Measurements from ENCODE around the gene MESP2.

DNA sequence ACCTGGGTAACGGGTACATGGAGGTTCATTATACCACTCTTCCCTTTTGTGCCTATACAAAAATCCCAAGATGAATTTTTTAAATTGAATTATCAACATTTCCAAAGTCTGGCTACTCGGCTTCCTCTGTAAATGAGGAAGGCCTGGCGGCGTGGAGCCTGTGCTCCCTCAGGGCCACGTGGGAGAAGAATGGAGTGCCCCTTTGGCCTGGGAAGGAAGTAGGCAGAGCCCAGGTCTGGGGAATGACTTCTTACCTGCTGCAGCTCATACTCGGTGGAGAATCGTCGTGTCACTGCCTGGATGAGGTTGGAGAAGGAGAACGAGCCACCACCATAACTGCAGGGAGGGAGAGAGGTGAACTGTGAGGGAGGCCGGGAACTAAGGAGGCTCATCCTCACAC, 14.1 kb downstream of the MESP2 start:
- TF ChIP-seq, protein P1, sequence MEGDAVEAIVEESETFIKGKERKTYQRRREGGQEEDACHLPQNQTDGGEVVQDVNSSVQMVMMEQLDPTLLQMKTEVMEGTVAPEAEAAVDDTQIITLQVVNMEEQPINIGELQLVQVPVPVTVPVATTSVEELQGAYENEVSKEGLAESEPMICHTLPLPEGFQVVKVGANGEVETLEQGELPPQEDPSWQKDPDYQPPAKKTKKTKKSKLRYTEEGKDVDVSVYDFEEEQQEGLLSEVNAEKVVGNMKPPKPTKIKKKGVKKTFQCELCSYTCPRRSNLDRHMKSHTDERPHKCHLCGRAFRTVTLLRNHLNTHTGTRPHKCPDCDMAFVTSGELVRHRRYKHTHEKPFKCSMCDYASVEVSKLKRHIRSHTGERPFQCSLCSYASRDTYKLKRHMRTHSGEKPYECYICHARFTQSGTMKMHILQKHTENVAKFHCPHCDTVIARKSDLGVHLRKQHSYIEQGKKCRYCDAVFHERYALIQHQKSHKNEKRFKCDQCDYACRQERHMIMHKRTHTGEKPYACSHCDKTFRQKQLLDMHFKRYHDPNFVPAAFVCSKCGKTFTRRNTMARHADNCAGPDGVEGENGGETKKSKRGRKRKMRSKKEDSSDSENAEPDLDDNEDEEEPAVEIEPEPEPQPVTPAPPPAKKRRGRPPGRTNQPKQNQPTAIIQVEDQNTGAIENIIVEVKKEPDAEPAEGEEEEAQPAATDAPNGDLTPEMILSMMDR (conservative IDR thresholded peaks at IDR 0.05; ENCODE audit: low read depth, low read length), result no peak
- TF ChIP-seq EZH2 (IDR thresholded peaks at IDR 0.05; ENCODE audit: borderline replicate concordance, low read depth, low read length, poor library complexity, severe bottlenecking), result no peak

Data from A673 (cell line).